ENCODE results near the gene SHC2. TPM values are rescaled to one million over a fixed set of nuclear protein-coding genes. Genes with fewer than 3 reads are reported as not detected.

Gene SHC2
- total RNA-seq, 2 experiments from 2014 or later: 0.36 to 0.42 TPM

GRCh38 chr19:475360-475759 lies 14.5 kb upstream of the SHC2 start:
- Histone ChIP-seq H3K36me3 (ENCODE audit: insufficient read depth, low read length) (no peaks in the 10 kb centered on the region), H3K27ac (ENCODE audit: low read depth in 1 of 2, low read length in 2 of 2) (no peak overlapping the region), H3K27me3 (ENCODE audit: control insufficient read depth in 1 of 2, insufficient read depth in 2 of 2, low read length in 2 of 2) (peaks cover 0 to 3% of the 10 kb centered on the region in 2 experiments), H3K4me3 (ENCODE audit: low read length) (no peak overlapping the region), H3K9me3 (ENCODE audit: control insufficient read depth in 1 of 2, insufficient read depth in 1 of 2, low read length in 2 of 2) (peaks cover 0 to 9% of the 10 kb centered on the region in 2 experiments), H3K4me1 (ENCODE audit: insufficient read depth, low read length) (peaks cover 5% of the 10 kb centered on the region)
- ATAC-seq (ENCODE audit: poor library complexity) (no peak), DNase-seq (no peak)
- H3K27ac Mint-ChIP-seq: no peak overlapping the region
- peaks cover 8% of the 10 kb centered on the region for H3K4me1 Mint-ChIP-seq (ENCODE audit: low read depth)
- POLR2A ChIA-PET: no interaction called here
- no peaks in the 10 kb centered on the region for H3K9me3 Mint-ChIP-seq
- CTCF ChIA-PET: no interaction called here
- intact Hi-C loops (cut with DNase I, micrococcal nuclease): no loop called here
- H3K27me3 Mint-ChIP-seq: peaks cover 14% of the 10 kb centered on the region
- H3K36me3 Mint-ChIP-seq (ENCODE audit: low read depth): peaks cover 8% of the 10 kb centered on the region
- no peak overlapping the region for H3K4me3 Mint-ChIP-seq
- TF ChIP-seq CTCF (IDR thresholded peaks at IDR 0.05): no peak

- POLR2A ChIA-PET: no interaction called here
- ATAC-seq (ENCODE audit: poor library complexity): no peak
- intact Hi-C loops (cut with DNase I, micrococcal nuclease): no loop called here
Measured at GRCh38 chr19:474126-475078, 13.6 kb upstream of the SHC2 start.

More at GRCh38 chr19:474126-475078, 13.6 kb upstream of the SHC2 start:
- Histone ChIP-seq H3K9me3 (ENCODE audit: control insufficient read depth in 1 of 2, insufficient read depth in 1 of 2, low read length in 2 of 2) (peaks cover 0 to 3% of the 10 kb centered on the region in 2 experiments), H3K36me3 (ENCODE audit: insufficient read depth, low read length) (no peaks in the 10 kb centered on the region), H3K27ac (ENCODE audit: low read depth in 1 of 2, low read length in 2 of 2) (no peak overlapping the region), H3K4me1 (ENCODE audit: insufficient read depth, low read length) (no peaks in the 10 kb centered on the region), H3K4me3 (ENCODE audit: low read length) (no peak overlapping the region), H3K27me3 (ENCODE audit: control insufficient read depth in 1 of 2, insufficient read depth in 2 of 2, low read length in 2 of 2) (peaks cover 0 to 3% of the 10 kb centered on the region in 2 experiments)
- TF ChIP-seq CTCF (IDR thresholded peaks at IDR 0.05): no peak
- H3K27me3 Mint-ChIP-seq: peaks cover 6% of the 10 kb centered on the region
- CTCF ChIA-PET: no interaction called here
- no peaks in the 10 kb centered on the region for H3K4me1 Mint-ChIP-seq (ENCODE audit: low read depth)
- no peaks in the 10 kb centered on the region for H3K9me3 Mint-ChIP-seq
- DNase-seq: no peak
- H3K4me3 Mint-ChIP-seq: no peak overlapping the region
- no peaks in the 10 kb centered on the region for H3K36me3 Mint-ChIP-seq (ENCODE audit: low read depth)
- H3K27ac Mint-ChIP-seq: no peak overlapping the region

Data from CD4-positive, alpha-beta T cell (primary cell).